Measurements from ENCODE around the gene ZNF610.

- TF ChIP-seq, protein P1, sequence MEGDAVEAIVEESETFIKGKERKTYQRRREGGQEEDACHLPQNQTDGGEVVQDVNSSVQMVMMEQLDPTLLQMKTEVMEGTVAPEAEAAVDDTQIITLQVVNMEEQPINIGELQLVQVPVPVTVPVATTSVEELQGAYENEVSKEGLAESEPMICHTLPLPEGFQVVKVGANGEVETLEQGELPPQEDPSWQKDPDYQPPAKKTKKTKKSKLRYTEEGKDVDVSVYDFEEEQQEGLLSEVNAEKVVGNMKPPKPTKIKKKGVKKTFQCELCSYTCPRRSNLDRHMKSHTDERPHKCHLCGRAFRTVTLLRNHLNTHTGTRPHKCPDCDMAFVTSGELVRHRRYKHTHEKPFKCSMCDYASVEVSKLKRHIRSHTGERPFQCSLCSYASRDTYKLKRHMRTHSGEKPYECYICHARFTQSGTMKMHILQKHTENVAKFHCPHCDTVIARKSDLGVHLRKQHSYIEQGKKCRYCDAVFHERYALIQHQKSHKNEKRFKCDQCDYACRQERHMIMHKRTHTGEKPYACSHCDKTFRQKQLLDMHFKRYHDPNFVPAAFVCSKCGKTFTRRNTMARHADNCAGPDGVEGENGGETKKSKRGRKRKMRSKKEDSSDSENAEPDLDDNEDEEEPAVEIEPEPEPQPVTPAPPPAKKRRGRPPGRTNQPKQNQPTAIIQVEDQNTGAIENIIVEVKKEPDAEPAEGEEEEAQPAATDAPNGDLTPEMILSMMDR (IDR thresholded peaks at IDR 0.05) = no peak
- TF ChIP-seq, protein P2, sequence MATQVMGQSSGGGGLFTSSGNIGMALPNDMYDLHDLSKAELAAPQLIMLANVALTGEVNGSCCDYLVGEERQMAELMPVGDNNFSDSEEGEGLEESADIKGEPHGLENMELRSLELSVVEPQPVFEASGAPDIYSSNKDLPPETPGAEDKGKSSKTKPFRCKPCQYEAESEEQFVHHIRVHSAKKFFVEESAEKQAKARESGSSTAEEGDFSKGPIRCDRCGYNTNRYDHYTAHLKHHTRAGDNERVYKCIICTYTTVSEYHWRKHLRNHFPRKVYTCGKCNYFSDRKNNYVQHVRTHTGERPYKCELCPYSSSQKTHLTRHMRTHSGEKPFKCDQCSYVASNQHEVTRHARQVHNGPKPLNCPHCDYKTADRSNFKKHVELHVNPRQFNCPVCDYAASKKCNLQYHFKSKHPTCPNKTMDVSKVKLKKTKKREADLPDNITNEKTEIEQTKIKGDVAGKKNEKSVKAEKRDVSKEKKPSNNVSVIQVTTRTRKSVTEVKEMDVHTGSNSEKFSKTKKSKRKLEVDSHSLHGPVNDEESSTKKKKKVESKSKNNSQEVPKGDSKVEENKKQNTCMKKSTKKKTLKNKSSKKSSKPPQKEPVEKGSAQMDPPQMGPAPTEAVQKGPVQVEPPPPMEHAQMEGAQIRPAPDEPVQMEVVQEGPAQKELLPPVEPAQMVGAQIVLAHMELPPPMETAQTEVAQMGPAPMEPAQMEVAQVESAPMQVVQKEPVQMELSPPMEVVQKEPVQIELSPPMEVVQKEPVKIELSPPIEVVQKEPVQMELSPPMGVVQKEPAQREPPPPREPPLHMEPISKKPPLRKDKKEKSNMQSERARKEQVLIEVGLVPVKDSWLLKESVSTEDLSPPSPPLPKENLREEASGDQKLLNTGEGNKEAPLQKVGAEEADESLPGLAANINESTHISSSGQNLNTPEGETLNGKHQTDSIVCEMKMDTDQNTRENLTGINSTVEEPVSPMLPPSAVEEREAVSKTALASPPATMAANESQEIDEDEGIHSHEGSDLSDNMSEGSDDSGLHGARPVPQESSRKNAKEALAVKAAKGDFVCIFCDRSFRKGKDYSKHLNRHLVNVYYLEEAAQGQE (IDR thresholded peaks at IDR 0.05; ENCODE audit: insufficient read depth in 1 of 2, low read depth in 2 of 2, low read length in 1 of 2) = no peak
- no peak for TF ChIP-seq TCF7L2 (IDR thresholded peaks at IDR 0.05; ENCODE audit: low read depth, low read length)
Measured at GRCh38 chr19:52369559-52370340, 33.7 kb downstream of the ZNF610 start, which contains the start of gene ZNF880.

All from Panc1 (cell line).